Gastrocnemius medialis (tissue), 4 donors: Measurements from ENCODE around the gene YKT6. TPM values are rescaled to one million over a fixed set of nuclear protein-coding genes. Genes with fewer than 3 reads are reported as not detected.

Experiments used
- ATAC-seq, 2 donors: fragments of 150-250 bp; one replicate each; pipeline ENCODE4 v1.9.1; 2016
- DNase-seq, 2 donors: peaks; one replicate each; pipeline ENCODE4 v3.0.0-alpha.2; 2019
- H3K27ac ChIP-seq, 4 donors: fragments of 200-600 bp; sonication (generic); 1 replicate in 1 of 4; 2 replicates in 3 of 4; pipeline ENCODE4 v1.5.1; 2016 to 2018; ENCODE audit warnings: mild to moderate bottlenecking in 2 of 4, moderate library complexity in 1 of 4
- H3K27me3 ChIP-seq, 3 donors: fragments of 200-600 bp; sonication (generic) in 2 of 3; 1 replicate in 1 of 3; 2 replicates in 2 of 3; pipeline versions ENCODE4 v1.5.1 to v1.6.0; 2016 to 2019; ENCODE audit warnings: mild to moderate bottlenecking in 1 of 3, moderate library complexity in 1 of 3
- H3K36me3 ChIP-seq, 2 donors: fragments of 200-600 bp; sonication (generic) in 1 of 2; one replicate each; pipeline ENCODE4 v1.5.1; 2017 to 2018
- H3K4me1 ChIP-seq, 2 donors: fragments of 200-600 bp; sonication (generic) in 1 of 2; one replicate each; pipeline ENCODE4 v1.5.1; 2016 to 2017; ENCODE audit warnings: mild to moderate bottlenecking in 2 of 2
- H3K4me3 ChIP-seq, 4 donors: fragments of 200-600 bp; sonication (generic) in 3 of 4; 1 replicate in 1 of 4; 2 replicates in 3 of 4; pipeline ENCODE4 v1.5.1; 2016 to 2019; ENCODE audit warnings: mild to moderate bottlenecking in 2 of 4
- H3K9me3 ChIP-seq, 3 donors: fragments of 200-600 bp; sonication (generic) in 2 of 3; 1 replicate in 1 of 3; 2 replicates in 2 of 3; pipeline ENCODE4 v1.5.1; 2016 to 2019
- CTCF ChIP-seq, 5 experiments: fragments of 450-650 bp in 3 of 5; fragments of 200-600 bp in 2 of 5; sonication (generic) in 2 of 5; IDR thresholded peaks in 4 of 5; conservative IDR thresholded peaks in 1 of 5; 1 replicate in 4 of 5; 2 replicates in 1 of 5; pipeline ENCODE4 v1.5.1; 2016 to 2019; ENCODE audit warnings: antibody characterized with exemption in 5 of 5, mild to moderate bottlenecking in 3 of 5, moderate library complexity in 3 of 5
- POLR2A ChIP-seq, 2 donors: fragments of 450-650 bp; IDR thresholded peaks; one replicate each; pipeline ENCODE4 v1.6.1; 2017; ENCODE audit warnings: antibody characterized with exemption in 2 of 2, mild to moderate bottlenecking in 2 of 2, moderate library complexity in 2 of 2
- in situ Hi-C, 4 donors: fragments of 200-750 bp; cut with MboI; loops; one replicate each; pipeline versions ENCODE4 v1.15.0 to v1.8.0; 2017; ENCODE audit warnings: low sequenced_read_pairs in 4 of 4
- intact Hi-C: fragments of 100-400 bp; cut with DNase I; formaldehyde crosslinking; loops from one replicate; pipeline ENCODE4 v1.15.1; 2023; ENCODE audit warnings: low total_unique reads
- total RNA-seq, 4 donors: library from RNA; depleted of rRNA; stranded (reverse); fragments of >200 nt; gene quantifications; one replicate each; pipeline versions ENCODE4 v1.1.0 to v1.2.3, GENCODE V29; 2016

YKT6 gene
- total RNA-seq, 4 donors from 2014 or later, result 37.9 to 79.5 (median 72.5) TPM

- Histone ChIP-seq H3K9me3 (no peaks in the 10 kb centered on the region), H3K27me3 (no peaks in the 10 kb centered on the region), H3K27ac (no peak overlapping the region), H3K4me1 (peaks cover 14% of the 10 kb centered on the region in 2 donors), H3K4me3 (no peak overlapping the region), H3K36me3 (peaks cover 0 to 69% of the 10 kb centered on the region in 2 donors)
- in situ Hi-C loops, result loop anchor here in 1 of 4 donors (25.0 kb wide), 1 partner anchor 281 kb away; the partner anchor contains the start of gene NUDCD3
- peak in 1 of 2 donors; percentile 6 for DNase-seq
- intact Hi-C loops, result no loop called here
- no peak for ATAC-seq
- TF ChIP-seq CTCF (IDR thresholded peaks at IDR 0.05 in 4 of 5, conservative IDR thresholded peaks at IDR 0.05 in 1 of 5) (no peak), POLR2A (IDR thresholded peaks at IDR 0.05) (no peak)
These were observed 5.2 kb downstream of the YKT6 start for GRCh38 chr7:44206008-44206407.

- intact Hi-C loops (no loop called here), in situ Hi-C loops (loop anchor here in 1 of 4 donors (25.0 kb wide), 1 partner anchor 279 kb away; the partner anchor contains the start of gene NUDCD3)
These were observed 7.3 kb downstream of the YKT6 start for GRCh38 chr7:44208085-44208484.

GRCh38 chr7:44210107-44210506 lies 9.3 kb downstream of the YKT6 start:
- no peak overlapping the region for H3K4me3 ChIP-seq
- in situ Hi-C loops (loop anchor here in 1 of 4 donors (25.0 kb wide), 1 partner anchor 277 kb away; the partner anchor contains the start of gene NUDCD3), intact Hi-C loops (no loop called here)
- peaks cover 4 to 9% of the 10 kb centered on the region in 2 donors for H3K4me1 ChIP-seq
- ATAC-seq (no peak), DNase-seq (peak in 1 of 2 donors; percentile 6)
- peaks cover 0 to 77% of the 10 kb centered on the region in 2 donors for H3K36me3 ChIP-seq
- no peaks in the 10 kb centered on the region for H3K27me3 ChIP-seq
- H3K27ac ChIP-seq, result no peak overlapping the region
- no peaks in the 10 kb centered on the region for H3K9me3 ChIP-seq
- TF ChIP-seq POLR2A (IDR thresholded peaks at IDR 0.05), result no peak
- no peak for TF ChIP-seq CTCF (IDR thresholded peaks at IDR 0.05 in 4 of 5, conservative IDR thresholded peaks at IDR 0.05 in 1 of 5)

More at GRCh38 chr7:44208085-44208484, 7.3 kb downstream of the YKT6 start:
- ATAC-seq (no peak), DNase-seq (peak in 1 of 2 donors; percentile 4)
- H3K4me1 ChIP-seq, result peaks cover under 1% of the 10 kb centered on the region in 2 donors
- no peak overlapping the region for H3K4me3 ChIP-seq
- no peak for TF ChIP-seq POLR2A (IDR thresholded peaks at IDR 0.05)
- no peak for TF ChIP-seq CTCF (IDR thresholded peaks at IDR 0.05 in 4 of 5, conservative IDR thresholded peaks at IDR 0.05 in 1 of 5)
- peaks cover 0 to 87% of the 10 kb centered on the region in 2 donors for H3K36me3 ChIP-seq
- H3K27ac ChIP-seq, result no peak overlapping the region
- no peaks in the 10 kb centered on the region for H3K27me3 ChIP-seq
- no peaks in the 10 kb centered on the region for H3K9me3 ChIP-seq

- no peaks in the 10 kb centered on the region for H3K27me3 ChIP-seq
- in situ Hi-C loops (loop anchor here in 1 of 4 donors (25.0 kb wide), 1 partner anchor 276 kb away; the partner anchor contains the start of gene NUDCD3), intact Hi-C loops (no loop called here)
- H3K4me3 ChIP-seq, result no peak overlapping the region
- no peaks in the 10 kb centered on the region for H3K9me3 ChIP-seq
- H3K27ac ChIP-seq, result no peak overlapping the region
- H3K4me1 ChIP-seq, result peaks cover 4 to 11% of the 10 kb centered on the region in 2 donors
- peaks cover 0 to 66% of the 10 kb centered on the region in 2 donors for H3K36me3 ChIP-seq
- DNase-seq (peak in 1 of 2 donors; percentile 5), ATAC-seq (no peak)
- TF ChIP-seq CTCF (IDR thresholded peaks at IDR 0.05 in 4 of 5, conservative IDR thresholded peaks at IDR 0.05 in 1 of 5) (no peak), POLR2A (IDR thresholded peaks at IDR 0.05) (no peak)
These were observed 10.4 kb downstream of the YKT6 start for GRCh38 chr7:44211126-44211675.
